T1000 (cell line): ENCODE data around the gene KCNG1.
"Not testable (repeated sequence)": the region's sequence is repeated elsewhere in the genome, so short reads cannot be mapped to it uniquely, and the experiment has no call there.

Experiments
- DNase-seq: peaks from one replicate; lab custom pipeline; 2025; ENCODE audit warnings: mixed read lengths; lab: John Stamatoyannopoulos, UW

The KCNG1 gene

DNA sequence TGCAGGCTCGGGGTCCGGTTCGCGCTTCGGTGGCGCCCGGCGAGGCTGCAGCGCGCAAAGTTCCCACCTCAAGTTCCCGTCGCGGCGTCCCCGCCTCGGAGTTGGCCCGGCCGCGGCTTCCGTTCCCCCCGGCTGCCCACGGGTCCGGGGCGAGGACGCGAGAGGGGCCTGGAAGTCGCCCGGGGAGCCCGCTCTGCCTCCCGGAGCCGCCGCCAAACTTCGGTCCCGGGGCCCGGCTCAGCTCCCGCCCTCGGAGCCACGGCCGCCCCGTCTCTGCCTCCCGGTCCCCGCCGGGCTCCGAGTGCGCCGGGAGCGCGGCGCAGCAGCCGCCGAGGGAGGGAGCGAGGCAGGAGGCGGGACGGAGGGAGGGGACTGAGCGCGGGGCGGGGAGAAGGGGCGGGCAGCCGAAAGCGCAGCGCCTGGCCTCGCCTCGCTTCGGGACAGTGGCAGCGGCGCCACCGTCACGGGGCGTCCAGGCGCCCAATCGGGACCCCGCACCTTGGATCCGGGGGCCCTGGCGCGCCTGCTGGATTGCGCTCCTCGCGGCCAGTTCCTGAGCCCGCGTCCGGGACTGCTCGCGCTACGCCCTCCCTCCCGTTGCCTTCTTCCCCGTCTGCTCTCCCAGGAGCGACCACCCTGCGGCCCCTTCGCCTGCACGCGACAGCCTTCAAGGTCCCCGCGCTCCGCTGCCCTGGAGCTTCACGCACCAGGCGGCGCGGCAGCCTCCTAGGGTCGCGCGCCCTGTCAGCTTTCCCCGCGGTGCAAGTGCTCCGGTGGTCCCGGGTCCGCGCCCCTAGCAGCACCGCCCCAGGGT lies at the start of gene KCNG1:
Gene KCNG1 (minus strand): TSS at position 305 of the 814 bp plus-strand sequence. CDS start 12,769 bp downstream, outside the sequence.
- DNase-seq = peak; percentile 69

GRCh38 chr20:51070621-51071020 lies 47.7 kb upstream of the KCNG1 start:
- DNase-seq = no peak

- DNase-seq = no peak
Observed at GRCh38 chr20:51067792-51068191, 44.9 kb upstream of the KCNG1 start.

DNA sequence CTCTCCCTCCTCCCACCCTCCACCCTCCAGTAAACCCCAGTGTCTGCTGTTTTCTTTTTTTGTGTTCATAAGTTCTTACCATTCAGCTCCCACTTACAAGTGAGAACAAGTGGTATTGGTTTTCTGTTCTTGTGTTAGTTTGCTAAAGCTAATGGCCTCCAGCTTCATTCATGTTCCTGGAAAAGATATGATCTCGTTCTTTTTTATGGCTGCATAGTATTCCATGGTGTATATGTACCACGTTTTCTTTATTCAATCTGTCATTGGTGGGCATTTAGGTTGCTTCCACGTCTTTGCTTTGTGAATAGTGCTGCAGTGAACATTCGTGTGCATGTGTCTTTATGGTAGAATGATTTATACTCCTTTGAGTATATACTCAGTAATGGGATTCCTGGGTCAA lies 42.7 kb upstream of the KCNG1 start:
- no peak for DNase-seq

DNA sequence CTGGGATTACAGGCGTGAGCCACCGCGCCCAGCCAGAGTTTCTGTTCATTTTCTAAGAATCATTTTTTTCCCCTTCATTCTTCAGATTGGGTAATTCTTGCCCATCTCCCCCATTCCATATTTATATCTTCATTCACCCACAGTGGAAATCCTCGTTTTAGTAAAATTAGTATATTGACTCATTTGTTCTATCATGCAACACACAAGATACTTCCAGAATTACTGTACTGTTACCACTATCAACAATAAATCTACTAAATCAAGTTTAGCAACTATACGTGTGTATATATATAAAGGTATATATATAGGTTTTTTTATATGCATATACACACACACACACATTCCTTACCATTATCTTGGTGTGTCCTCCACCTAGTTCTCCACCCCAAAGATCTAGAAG lies 41.2 kb upstream of the KCNG1 start:
- DNase-seq = no peak

DNA sequence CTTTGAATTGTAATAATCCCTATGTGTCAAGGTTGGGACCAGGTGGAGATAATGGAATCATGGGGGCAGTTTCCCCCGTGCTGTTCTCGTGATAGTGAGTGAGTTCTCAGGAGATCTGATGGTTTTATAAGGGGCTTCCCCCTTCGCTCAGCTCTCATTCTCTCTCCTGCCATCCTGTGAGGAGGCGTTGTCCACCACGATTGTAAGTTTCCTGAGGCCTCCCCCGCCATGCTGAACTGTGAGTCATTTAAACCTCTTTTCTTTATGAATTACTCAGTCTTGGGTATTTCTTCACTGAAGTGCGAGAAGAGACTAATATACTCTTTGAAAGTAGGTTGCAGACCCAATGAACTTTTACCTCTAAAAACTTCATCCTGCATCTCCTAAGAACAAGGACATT lies 39.2 kb upstream of the KCNG1 start:
- DNase-seq = no peak

DNA sequence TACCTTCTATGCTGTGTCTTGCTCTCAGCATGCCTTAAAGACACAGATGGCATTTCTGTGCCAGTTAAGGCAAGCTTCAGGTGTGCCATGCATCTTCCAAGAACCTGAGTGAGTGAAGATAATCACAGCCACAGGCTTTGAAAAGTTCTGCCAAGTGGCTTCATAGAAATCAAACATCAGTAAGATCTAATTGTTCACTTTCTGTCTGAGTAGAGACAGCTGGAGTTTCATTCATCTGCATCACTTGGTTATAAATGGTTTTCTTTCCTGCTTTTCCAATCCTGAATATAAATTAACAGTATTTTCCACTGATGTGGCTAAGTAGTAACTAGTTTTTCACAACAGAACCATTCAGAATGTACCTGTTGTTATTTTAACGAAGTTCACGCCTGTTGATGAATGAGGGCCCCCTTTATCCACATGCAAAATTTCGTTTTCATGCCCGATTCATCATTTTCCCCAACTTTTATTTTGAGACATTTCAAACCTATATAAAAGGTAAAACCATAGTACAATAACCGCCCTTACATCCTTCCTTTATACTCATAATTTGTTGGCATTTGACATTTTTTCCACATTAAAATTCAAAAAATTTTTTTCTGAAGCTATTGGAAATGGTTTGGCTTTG lies 38.6 kb upstream of the KCNG1 start:
- no peak for DNase-seq

- no peak for DNase-seq
Observed at GRCh38 chr20:51060301-51060700, 37.4 kb upstream of the KCNG1 start.

DNA sequence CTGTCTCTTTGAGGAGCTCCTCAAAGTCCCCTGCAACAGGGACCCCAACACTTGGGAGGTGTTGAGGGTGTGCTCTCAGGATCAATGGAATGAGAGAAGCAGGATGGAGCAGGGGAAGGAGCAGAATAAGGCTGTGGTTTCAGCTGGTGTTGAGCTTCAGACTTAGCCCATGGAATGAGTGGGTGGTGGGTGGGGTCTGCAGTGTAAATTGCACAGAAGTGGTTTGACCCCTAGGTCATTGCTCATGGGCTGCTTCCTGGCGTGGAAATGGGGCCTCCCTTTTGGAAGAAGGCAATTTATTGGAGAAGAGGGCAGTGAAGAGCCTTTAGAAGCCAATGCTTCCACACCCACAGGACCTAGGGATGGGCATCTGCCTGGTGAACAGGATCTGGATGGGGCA lies 37.0 kb upstream of the KCNG1 start:
- no peak for DNase-seq

GRCh38 chr20:51058017-51058416 lies 35.1 kb upstream of the KCNG1 start:
- no peak for DNase-seq

DNA sequence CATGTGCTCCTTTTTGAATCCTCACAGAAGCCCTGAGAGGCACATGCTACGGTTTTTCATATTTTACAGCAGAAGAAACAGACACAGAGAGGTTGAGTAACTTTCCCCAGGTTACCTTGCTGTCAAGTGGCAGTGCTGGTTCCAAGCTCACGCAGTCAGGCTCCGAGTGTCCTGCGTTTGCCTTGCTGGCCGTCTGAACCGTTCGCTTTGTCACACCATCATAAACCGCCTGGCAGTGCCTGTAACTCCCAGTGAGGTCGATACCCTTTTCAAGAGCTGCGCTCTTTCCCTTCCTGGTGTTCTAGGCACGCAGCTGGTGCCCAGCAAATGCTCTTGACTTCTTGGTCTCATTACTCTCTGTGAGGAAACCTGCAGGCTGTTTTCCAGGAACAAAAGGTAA lies 31.3 kb upstream of the KCNG1 start:
- DNase-seq = no peak

- no peak for DNase-seq
Observed at GRCh38 chr20:51050531-51051075, 27.7 kb upstream of the KCNG1 start.

DNA sequence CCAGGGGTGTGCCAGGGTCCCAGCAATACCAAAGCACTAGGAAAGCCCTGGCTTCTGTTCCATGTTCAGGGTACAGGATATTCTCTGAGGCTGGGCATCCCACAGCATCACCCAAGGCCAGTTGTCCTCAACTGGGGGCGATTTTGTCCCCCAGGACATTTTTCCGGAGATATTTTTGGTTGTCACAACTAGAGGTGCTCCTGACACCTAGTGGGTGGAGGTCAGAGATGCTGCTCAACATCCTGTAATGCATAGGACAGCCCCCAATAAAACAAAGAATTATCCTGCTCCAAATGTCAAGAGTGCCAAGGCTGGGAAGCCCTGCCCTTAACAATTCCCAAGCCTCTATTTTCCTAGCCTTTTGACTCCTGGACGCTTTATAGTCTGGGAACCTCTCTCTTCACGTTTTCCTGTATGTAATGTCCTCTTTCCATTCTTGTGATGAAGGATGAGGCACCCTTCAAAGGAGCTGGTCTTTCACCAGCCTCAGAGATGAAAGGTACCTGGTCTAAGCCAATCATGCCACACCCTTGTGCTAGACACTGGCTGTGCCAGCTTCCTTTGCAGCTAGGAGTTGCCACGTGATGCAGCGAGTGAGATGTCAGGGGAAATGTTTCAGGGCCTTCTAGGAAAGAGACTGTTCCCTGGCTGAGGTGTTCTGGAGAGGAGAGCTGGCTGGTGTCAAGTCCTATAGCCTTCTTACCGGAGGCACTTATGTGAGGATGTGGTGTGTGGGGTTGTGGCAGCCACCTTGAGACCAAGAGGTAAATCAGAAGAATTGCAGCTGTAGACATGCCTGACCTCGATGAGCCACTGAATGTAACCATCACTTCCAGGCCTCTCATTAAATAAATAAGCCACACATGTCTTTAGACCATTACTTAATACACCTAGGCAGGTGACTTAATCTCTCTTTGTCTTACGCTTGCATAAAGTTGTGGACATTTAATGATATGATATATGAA lies 23.4 kb upstream of the KCNG1 start:
- DNase-seq = no peak

DNA sequence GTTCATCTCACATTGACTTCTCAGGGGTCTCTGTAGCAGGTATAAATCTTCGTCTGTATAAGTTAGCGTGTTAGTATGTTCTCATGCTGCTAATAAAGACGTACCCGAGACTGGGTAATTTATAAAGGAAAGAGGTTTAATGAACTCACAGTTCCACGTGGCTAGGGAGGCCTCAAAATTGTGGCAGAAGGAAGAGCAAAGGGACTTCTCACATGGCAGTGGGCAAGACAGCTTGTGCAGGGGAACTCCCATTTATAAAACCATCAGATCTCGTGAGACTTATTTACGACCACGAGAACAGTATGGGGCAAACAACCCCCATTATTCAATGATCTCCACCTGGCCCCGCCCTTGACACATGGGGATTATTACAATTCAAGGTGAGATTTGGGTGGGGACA lies 22.6 kb upstream of the KCNG1 start:
- not testable (repeated sequence) for DNase-seq

- DNase-seq = no peak
Observed at GRCh38 chr20:51044796-51045195, 21.9 kb upstream of the KCNG1 start.

DNA sequence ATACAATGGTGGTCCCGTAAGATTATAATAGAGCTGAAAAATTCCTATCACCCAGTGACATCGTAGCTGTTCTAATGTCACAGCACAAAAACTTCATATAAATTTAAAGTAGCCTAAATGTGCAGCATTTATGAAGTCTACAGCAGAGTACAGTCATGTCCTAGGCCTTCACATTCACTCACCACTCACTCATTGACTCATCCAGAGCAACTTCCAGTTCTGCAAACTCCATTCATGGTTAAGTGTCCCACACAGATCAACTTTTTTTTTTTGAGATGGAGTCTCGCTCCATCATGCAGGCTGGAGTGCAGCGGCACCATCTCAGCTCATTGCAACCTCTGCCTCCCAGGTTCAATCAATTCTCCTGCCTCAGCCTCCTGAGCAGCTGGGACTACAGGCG lies 20.9 kb upstream of the KCNG1 start:
- no peak for DNase-seq

- no peak for DNase-seq
Observed at GRCh38 chr20:51042657-51043247, 19.8 kb upstream of the KCNG1 start.

- no peak for DNase-seq
Observed at GRCh38 chr20:51042064-51042463, 19.2 kb upstream of the KCNG1 start.

GRCh38 chr20:51037532-51038115 lies 14.7 kb upstream of the KCNG1 start:
- no peak for DNase-seq

GRCh38 chr20:51036827-51037531 lies 14.1 kb upstream of the KCNG1 start:
- no peak for DNase-seq

- DNase-seq = no peak
Observed at GRCh38 chr20:51036226-51036625, 13.3 kb upstream of the KCNG1 start.
